Inferior parietal cortex (tissue), 1 donor: Measurements from ENCODE around the gene ASTN2.

Source experiments
- DNase-seq: peaks from one replicate; pipeline ENCODE4 v3.0.0-alpha.2; 2016; ENCODE audit errors: extremely low spot score

ASTN2 gene

GRCh38 chr9:116423149-116423548, 991.7 kb downstream of the ASTN2 start:
- DNase-seq = no peak

- peak; percentile 5 for DNase-seq
Measured at GRCh38 chr9:116422119-116422979, 992.5 kb downstream of the ASTN2 start.

- DNase-seq = no peak
Measured at GRCh38 chr9:116420993-116421538, 993.8 kb downstream of the ASTN2 start.

GRCh38 chr9:116419181-116419580, 995.7 kb downstream of the ASTN2 start:
- DNase-seq = no peak

- no peak for DNase-seq
Measured at GRCh38 chr9:116417464-116417863, 997.4 kb downstream of the ASTN2 start.

- DNase-seq = no peak
Measured at GRCh38 chr9:116416421-116416820, 998.4 kb downstream of the ASTN2 start.

GRCh38 chr9:116414374-116414773, 1000.5 kb downstream of the ASTN2 start:
- DNase-seq = no peak

- no peak for DNase-seq
Measured at GRCh38 chr9:116411506-116411905, 1003.4 kb downstream of the ASTN2 start.

- DNase-seq = no peak
Measured at GRCh38 chr9:116409638-116410037, 1005.2 kb downstream of the ASTN2 start.

- DNase-seq = no peak
Measured at GRCh38 chr9:116409129-116409528, 1005.7 kb downstream of the ASTN2 start.

GRCh38 chr9:116406469-116406868, 1008.4 kb downstream of the ASTN2 start:
- DNase-seq = no peak

GRCh38 chr9:116405321-116405720, 1009.5 kb downstream of the ASTN2 start:
- DNase-seq = no peak

- no peak for DNase-seq
Measured at GRCh38 chr9:116404228-116404627, 1010.6 kb downstream of the ASTN2 start.

- no peak for DNase-seq
Measured at GRCh38 chr9:116403171-116403570, 1011.7 kb downstream of the ASTN2 start.

- DNase-seq = no peak
Measured at GRCh38 chr9:116395699-116396037, 1019.2 kb downstream of the ASTN2 start.

GRCh38 chr9:116394894-116395698, 1019.8 kb downstream of the ASTN2 start:
- DNase-seq = no peak

- DNase-seq = no peak
Measured at GRCh38 chr9:116394070-116394469, 1020.8 kb downstream of the ASTN2 start.

GRCh38 chr9:116393198-116393597, 1021.7 kb downstream of the ASTN2 start:
- no peak for DNase-seq

GRCh38 chr9:116391306-116391900, 1023.5 kb downstream of the ASTN2 start:
- DNase-seq = no peak

- no peak for DNase-seq
Measured at GRCh38 chr9:116390303-116391228, 1024.3 kb downstream of the ASTN2 start.
